ENCODE data around the gene SCYL2.

GRCh38 chr12:100348657-100349454 lies 81.9 kb downstream of the SCYL2 start:
- TF ChIP-seq CTCF (IDR thresholded peaks at IDR 0.05; ENCODE audit: low read depth, low read length, poor library complexity, severe bottlenecking) (peak; percentile 39), EZH2phosphoT487 (IDR thresholded peaks at IDR 0.05; ENCODE audit: borderline replicate concordance, low read length) (no peak)

All from DOHH2 (cell line).